ENCODE results near the gene ACTN4. TPM values are rescaled to one million over a fixed set of nuclear protein-coding genes. Genes with fewer than 3 reads are reported as not detected.

The ACTN4 gene
- total and polyA plus RNA-seq, 12 donors: 148 to 773 (median 558) TPM

GRCh38 chr19:38702278-38702677 lies 54.8 kb downstream of the ACTN4 start:
- no peak for DNase-seq
- Histone ChIP-seq H3K27me3 (no peaks in the 10 kb centered on the region), H3K9me3 (replicated peaks in 1 of 3) (no peaks in the 10 kb centered on the region), H3K4me3 (no peak overlapping the region), H3K27ac (peak overlapping the region; percentile 39 to 93 (median 76)), H3K36me3 (replicated peaks in 1 of 2) (peaks cover 0 to 66% of the 10 kb centered on the region in 2 donors), H3K4me1 (replicated peaks in 1 of 2) (peaks cover 25 to 78% of the 10 kb centered on the region in 2 donors)
- 44 to 72% (median 64%) methylated on average over 2 to 14 of the region's 14 CpGs for WGBS, 4 donors
- intact Hi-C loops (cut with DNase I): loop anchor here (5.0 to 10.0 kb wide), 2 partner anchors 47 to 50 kb away; no protein-coding TSS in a partner anchor
- TF ChIP-seq CTCF (IDR thresholded peaks at IDR 0.05): no peak
- no peak for TF ChIP-seq POLR2A (IDR thresholded peaks at IDR 0.05)

GRCh38 chr19:38703509-38703908 lies 56.1 kb downstream of the ACTN4 start:
- H3K4me1 ChIP-seq (replicated peaks in 1 of 2): peaks cover 32 to 78% of the 10 kb centered on the region in 2 donors
- peak overlapping the region in 1 of 5 donors; percentile 68 for H3K27ac ChIP-seq
- H3K36me3 ChIP-seq (replicated peaks in 1 of 2): peaks cover 0 to 79% of the 10 kb centered on the region in 2 donors
- DNase-seq: no peak
- H3K4me3 ChIP-seq: no peak overlapping the region
- no peak for TF ChIP-seq POLR2A (IDR thresholded peaks at IDR 0.05)
- TF ChIP-seq CTCF (IDR thresholded peaks at IDR 0.05): no peak
- intact Hi-C loops (cut with DNase I): loop anchor here (5.0 to 10.0 kb wide), 2 partner anchors 49 to 51 kb away; no protein-coding TSS in a partner anchor
- no peaks in the 10 kb centered on the region for H3K27me3 ChIP-seq
- 89 to 94% (median 92%) methylated on average over 9 to 14 of the region's 14 CpGs for WGBS, 4 donors
- H3K9me3 ChIP-seq (replicated peaks in 1 of 3): no peaks in the 10 kb centered on the region

GRCh38 chr19:38704488-38705026 lies 57.1 kb downstream of the ACTN4 start:
- Histone ChIP-seq H3K27ac (peak overlapping the region in 1 of 5 donors; percentile 68), H3K27me3 (no peaks in the 10 kb centered on the region), H3K4me1 (replicated peaks in 1 of 2) (peaks cover 40 to 78% of the 10 kb centered on the region in 2 donors), H3K9me3 (replicated peaks in 1 of 3) (no peaks in the 10 kb centered on the region), H3K4me3 (no peak overlapping the region), H3K36me3 (replicated peaks in 1 of 2) (peaks cover 0 to 89% of the 10 kb centered on the region in 2 donors)
- no peak for DNase-seq
- WGBS, 4 donors: 85 to 94% (median 89%) methylated on average over 11 to 13 of the region's 13 CpGs
- intact Hi-C loops (cut with DNase I): loop anchor here (5.0 to 10.0 kb wide), 2 partner anchors 50 to 52 kb away; no protein-coding TSS in a partner anchor
- TF ChIP-seq CTCF (IDR thresholded peaks at IDR 0.05) (no peak), POLR2A (IDR thresholded peaks at IDR 0.05) (no peak)

GRCh38 chr19:38705197-38706019 lies 58.0 kb downstream of the ACTN4 start:
- peaks cover 0 to 98% of the 10 kb centered on the region in 2 donors for H3K36me3 ChIP-seq (replicated peaks in 1 of 2)
- intact Hi-C loops (cut with DNase I): loop anchor here in 1 of 2 donors (10.0 kb wide), 1 partner anchor 51 kb away; no protein-coding TSS in a partner anchor
- DNase-seq: no peak
- TF ChIP-seq CTCF (IDR thresholded peaks at IDR 0.05) (no peak), POLR2A (IDR thresholded peaks at IDR 0.05) (no peak)
- H3K27me3 ChIP-seq: no peaks in the 10 kb centered on the region
- H3K4me1 ChIP-seq (replicated peaks in 1 of 2): peaks cover 41 to 78% of the 10 kb centered on the region in 2 donors
- H3K27ac ChIP-seq: peak overlapping the region; percentile 7 to 89 (median 68)
- 58 to 67% (median 63%) methylated on average over 6 to 22 of the region's 22 CpGs for WGBS, 4 donors
- H3K9me3 ChIP-seq (replicated peaks in 1 of 3): no peaks in the 10 kb centered on the region
- no peak overlapping the region for H3K4me3 ChIP-seq
